ENCODE data around the gene RIPK1.
A peak's percentile ranks its signal among the peaks of the same experiment; 100 is the strongest.
"Not testable (repeated sequence)": the region's sequence is repeated elsewhere in the genome, so short reads cannot be mapped to it uniquely, and the experiment has no call there.

Gene RIPK1

DNA sequence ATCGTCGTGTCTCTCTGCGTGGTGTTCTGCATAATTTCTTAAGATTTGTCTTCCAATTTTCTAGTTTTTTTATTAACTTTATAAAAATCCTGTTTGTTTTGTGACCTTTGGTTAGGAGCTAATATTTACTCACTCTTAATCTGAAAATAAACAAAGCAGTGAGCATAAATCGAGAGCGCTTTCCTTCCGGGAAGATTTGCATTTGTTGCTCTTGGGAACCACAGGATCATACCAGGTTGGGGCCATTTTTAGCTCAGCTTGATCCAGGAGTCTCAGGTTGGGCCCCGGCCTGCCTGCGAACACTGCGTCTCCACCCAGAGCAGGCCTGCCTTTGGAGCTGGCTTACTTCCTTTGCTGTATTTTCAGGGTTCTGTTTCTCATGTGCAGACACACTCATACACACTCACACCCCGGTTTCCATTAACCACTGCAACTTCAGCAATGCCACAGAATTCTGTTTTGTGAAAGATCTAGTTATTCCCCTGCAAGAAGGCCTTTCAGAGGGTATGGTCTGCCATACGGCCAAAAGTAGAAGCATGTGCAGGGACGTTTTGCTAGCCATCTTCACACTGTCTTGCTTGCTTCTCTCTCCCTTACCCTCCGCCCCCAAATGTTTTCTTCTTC lies 67.5 kb downstream of the RIPK1 start:
- Histone ChIP-seq H3K4me3 (ENCODE audit: extremely low read depth, insufficient read depth, low read length, poor library complexity, severe bottlenecking) (no peak overlapping the region), H3K4me1 (ENCODE audit: control insufficient read depth, insufficient read depth, low read length, poor library complexity, severe bottlenecking) (peaks cover 18% of the 10 kb centered on the region), H3K27ac (ENCODE audit: low read depth, low read length, severe bottlenecking) (no peak overlapping the region), H3K9me3 (ENCODE audit: control insufficient read depth, low read length) (no peaks in the 10 kb centered on the region), H3K36me3 (ENCODE audit: control insufficient read depth, insufficient read depth, low read length) (peaks cover 64% of the 10 kb centered on the region)
- 95 to 96% methylated on average over 10 of the region's 13 CpGs for WGBS, 2 experiments (ENCODE audit: insufficient coverage in 2 of 2)

DNA sequence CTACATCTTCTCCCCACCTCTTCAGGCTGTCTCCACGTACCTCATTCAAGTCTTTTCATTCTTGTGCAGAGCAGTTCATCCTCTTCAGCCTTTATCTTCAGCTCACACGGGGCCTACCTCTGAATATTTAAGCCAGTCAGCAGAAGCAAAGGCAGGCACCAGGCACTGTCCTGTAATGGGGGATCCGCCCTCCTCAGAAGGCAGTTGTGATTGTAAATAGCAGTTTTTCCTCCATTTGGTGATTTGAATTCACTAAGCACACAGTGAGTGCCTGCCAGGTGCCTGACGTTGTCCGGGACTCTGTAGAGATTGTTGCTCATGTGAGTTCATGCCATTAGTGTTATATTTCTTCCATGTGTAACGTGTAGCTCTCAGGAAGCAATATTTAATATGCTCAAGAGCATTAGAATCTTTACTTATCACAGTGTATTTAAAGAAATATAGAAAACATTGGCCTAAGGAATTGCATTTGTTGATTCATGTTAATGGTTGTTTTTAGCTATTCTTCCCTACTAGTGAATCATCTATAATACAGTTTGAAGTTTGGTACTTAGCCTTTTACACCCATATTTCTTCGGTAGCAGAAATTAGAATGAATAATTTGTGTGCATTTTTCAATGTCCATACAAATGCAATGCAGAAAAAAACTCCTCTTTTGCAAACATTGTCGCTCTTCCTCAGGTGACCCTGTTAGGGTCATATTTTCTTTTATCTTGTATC lies 68.2 kb downstream of the RIPK1 start:
- Histone ChIP-seq H3K27ac (ENCODE audit: low read depth, low read length, severe bottlenecking) (no peak overlapping the region), H3K4me3 (ENCODE audit: extremely low read depth, insufficient read depth, low read length, poor library complexity, severe bottlenecking) (no peak overlapping the region), H3K9me3 (ENCODE audit: control insufficient read depth, low read length) (no peaks in the 10 kb centered on the region), H3K4me1 (ENCODE audit: control insufficient read depth, insufficient read depth, low read length, poor library complexity, severe bottlenecking) (peaks cover 18% of the 10 kb centered on the region), H3K36me3 (ENCODE audit: control insufficient read depth, insufficient read depth, low read length) (peaks cover 63% of the 10 kb centered on the region)
- 85 to 89% methylated on average over 2 to 6 of the region's 8 CpGs for WGBS, 2 experiments (ENCODE audit: insufficient coverage in 2 of 2)

DNA sequence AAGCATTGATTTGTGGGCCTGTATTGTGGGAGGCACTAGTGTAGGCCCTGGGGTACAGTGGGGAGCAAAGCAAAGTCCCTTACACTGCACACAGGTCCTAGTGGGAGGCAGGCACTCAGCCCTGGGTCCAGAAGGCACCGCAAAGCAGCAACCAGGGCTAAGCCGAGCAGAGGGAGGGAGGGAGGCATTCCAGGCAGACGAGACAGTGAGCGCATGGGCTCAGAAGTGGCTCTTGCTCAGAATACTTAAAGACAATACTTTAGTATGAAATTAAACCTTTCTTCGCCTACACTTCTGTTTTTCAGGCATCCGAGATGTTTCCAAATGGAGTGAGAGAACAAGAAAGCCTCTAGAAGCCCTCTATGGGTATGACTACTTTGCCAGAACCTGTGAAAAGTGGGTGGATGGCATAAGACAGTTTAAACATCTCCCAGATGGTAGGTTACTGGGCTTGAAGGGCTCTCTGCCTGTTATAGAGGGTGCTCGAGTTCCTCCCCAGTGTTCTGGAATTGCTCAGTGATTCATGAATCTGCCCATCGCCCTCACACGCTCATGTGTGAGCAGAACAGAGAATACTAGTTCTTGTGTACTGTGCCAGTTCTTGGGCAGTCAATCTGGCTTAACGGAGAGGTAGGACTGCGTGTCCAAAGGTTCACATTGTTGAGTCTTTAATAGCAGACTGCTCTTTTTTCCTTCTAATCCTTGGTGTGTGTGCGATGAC lies 68.9 kb downstream of the RIPK1 start:
- WGBS, 2 experiments (ENCODE audit: insufficient coverage in 2 of 2) = 89 to 95% methylated on average over 7 to 10 of the region's 12 CpGs
- Histone ChIP-seq H3K36me3 (ENCODE audit: control insufficient read depth, insufficient read depth, low read length) (peaks cover 62% of the 10 kb centered on the region), H3K9me3 (ENCODE audit: control insufficient read depth, low read length) (no peaks in the 10 kb centered on the region), H3K4me3 (ENCODE audit: extremely low read depth, insufficient read depth, low read length, poor library complexity, severe bottlenecking) (no peak overlapping the region), H3K27ac (ENCODE audit: low read depth, low read length, severe bottlenecking) (peak overlapping the region; percentile 51), H3K4me1 (ENCODE audit: control insufficient read depth, insufficient read depth, low read length, poor library complexity, severe bottlenecking) (peaks cover 18% of the 10 kb centered on the region)

DNA sequence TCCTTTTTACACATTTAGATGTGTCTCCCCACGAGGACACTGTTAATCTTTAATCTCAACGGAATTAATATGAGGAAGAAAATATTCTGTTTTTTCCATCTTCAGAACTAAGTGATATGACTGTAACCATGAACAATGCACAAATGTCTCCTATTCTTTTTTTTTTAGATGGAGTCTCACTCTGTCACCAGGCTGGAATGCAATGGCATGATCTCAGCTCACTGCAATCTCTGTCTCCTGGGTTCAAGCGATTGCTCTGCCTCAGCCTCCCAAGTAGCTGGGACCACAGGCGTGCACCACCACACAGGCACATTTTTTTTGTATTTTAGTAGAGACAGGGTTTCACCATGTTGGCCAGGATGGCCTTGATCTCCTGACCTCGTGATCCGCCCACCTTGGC lies 69.6 kb downstream of the RIPK1 start:
- Histone ChIP-seq H3K27ac (ENCODE audit: low read depth, low read length, severe bottlenecking) (peak overlapping the region; percentile 51), H3K36me3 (ENCODE audit: control insufficient read depth, insufficient read depth, low read length) (peaks cover 67% of the 10 kb centered on the region), H3K4me1 (ENCODE audit: control insufficient read depth, insufficient read depth, low read length, poor library complexity, severe bottlenecking) (peaks cover 18% of the 10 kb centered on the region)
- not testable (repeated sequence) for H3K4me3 ChIP-seq (ENCODE audit: extremely low read depth, insufficient read depth, low read length, poor library complexity, severe bottlenecking); H3K9me3 ChIP-seq (ENCODE audit: control insufficient read depth, low read length)
- WGBS, 2 experiments (ENCODE audit: insufficient coverage in 2 of 2) = 96 to 97% methylated on average over 3 to 4 of the region's 6 CpGs

DNA sequence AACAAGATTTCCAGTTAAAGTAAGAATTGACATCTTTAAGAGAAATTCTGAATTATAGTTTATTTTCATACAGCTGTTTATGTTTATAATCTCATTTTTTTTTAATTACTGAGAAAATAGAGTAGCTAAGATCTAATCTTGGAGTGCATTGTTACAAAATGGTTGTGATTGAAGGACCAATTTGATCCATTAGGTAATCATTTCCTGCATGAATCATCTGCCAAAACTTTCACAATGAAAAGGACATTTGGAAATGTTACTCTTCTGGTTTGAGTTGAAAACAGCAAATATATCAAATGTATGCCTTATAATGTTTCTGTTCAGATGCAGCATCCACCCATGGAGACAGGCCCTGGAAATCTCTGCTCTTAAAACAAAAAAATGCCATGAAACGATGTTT lies 70.0 kb downstream of the RIPK1 start:
- Histone ChIP-seq H3K27ac (ENCODE audit: low read depth, low read length, severe bottlenecking) (no peak overlapping the region), H3K36me3 (ENCODE audit: control insufficient read depth, insufficient read depth, low read length) (peaks cover 71% of the 10 kb centered on the region), H3K4me3 (ENCODE audit: extremely low read depth, insufficient read depth, low read length, poor library complexity, severe bottlenecking) (no peak overlapping the region), H3K9me3 (ENCODE audit: control insufficient read depth, low read length) (no peaks in the 10 kb centered on the region), H3K4me1 (ENCODE audit: control insufficient read depth, insufficient read depth, low read length, poor library complexity, severe bottlenecking) (peaks cover 18% of the 10 kb centered on the region)
- WGBS, 2 experiments (ENCODE audit: insufficient coverage in 2 of 2) = 100% methylated on average over 1 of the region's 1 CpG

DNA sequence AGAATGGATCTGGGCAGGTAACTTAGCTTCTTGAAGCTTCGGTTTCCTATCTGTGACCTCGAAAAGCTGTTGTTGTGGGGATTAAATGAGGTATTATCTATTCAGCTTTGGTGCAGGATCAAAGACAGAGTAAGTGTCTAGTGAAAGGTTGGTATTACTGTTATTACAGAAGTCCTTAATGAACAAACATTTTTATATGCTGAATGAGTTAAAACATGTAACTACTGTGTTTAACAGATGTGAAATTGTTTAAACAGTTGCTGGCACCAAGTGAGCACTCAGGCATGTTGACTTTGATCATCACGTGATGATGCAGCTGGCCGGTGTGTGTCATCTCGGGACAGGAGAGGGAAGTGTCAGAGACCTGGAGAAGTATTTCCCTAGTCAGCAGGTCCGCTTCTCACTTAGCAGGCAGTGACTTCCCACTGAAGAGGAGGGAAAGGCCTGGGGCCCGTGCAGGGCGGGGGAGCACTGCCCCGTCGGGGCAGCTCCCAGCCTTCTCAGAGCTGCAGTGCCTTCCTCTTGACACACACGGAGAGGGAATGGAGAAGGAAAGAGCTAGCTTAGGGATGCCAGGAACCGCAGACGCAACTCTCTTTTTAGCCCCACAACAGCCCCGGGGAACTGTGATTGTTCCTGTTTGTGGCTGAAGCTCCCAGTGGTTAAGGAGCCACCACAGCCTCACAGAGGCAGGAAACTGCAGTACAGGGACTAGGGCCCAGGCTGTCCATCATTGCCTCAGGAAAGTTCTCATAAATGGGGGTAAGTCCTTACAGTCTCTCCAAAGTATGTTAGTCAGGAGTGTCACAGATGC lies 71.0 kb downstream of the RIPK1 start:
- Histone ChIP-seq H3K36me3 (ENCODE audit: control insufficient read depth, insufficient read depth, low read length) (peaks cover 74% of the 10 kb centered on the region), H3K27ac (ENCODE audit: low read depth, low read length, severe bottlenecking) (no peak overlapping the region), H3K4me3 (ENCODE audit: extremely low read depth, insufficient read depth, low read length, poor library complexity, severe bottlenecking) (no peak overlapping the region), H3K9me3 (ENCODE audit: control insufficient read depth, low read length) (no peaks in the 10 kb centered on the region), H3K4me1 (ENCODE audit: control insufficient read depth, insufficient read depth, low read length, poor library complexity, severe bottlenecking) (peaks cover 18% of the 10 kb centered on the region)
- WGBS, 2 experiments (ENCODE audit: insufficient coverage in 2 of 2) = 86 to 97% methylated on average over 6 to 11 of the region's 14 CpGs

DNA sequence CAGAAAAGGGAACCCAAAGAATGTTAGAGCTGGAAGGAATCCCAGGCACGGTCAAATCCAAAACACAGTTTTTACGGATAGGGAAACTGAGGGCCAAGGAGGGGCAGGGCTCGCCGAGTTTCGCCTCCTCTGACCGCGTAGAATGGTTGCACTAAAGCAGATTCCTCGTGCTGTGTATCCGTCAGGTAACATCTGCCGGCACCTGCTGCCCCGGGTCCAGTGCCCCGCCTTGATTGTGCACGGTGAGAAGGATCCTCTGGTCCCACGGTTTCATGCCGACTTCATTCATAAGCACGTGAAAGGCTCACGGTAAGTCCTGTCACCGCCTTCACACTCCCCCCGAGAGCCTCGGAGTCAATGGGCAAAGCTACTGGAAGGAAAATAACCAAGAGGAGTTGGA lies 71.9 kb downstream of the RIPK1 start:
- 94 to 96% methylated on average over 20 of the region's 20 CpGs for WGBS, 2 experiments (ENCODE audit: insufficient coverage in 2 of 2)
- no peak overlapping the region for H3K27ac ChIP-seq (ENCODE audit: low read depth, low read length, severe bottlenecking)
- peaks cover 72% of the 10 kb centered on the region for H3K36me3 ChIP-seq (ENCODE audit: control insufficient read depth, insufficient read depth, low read length)

DNA sequence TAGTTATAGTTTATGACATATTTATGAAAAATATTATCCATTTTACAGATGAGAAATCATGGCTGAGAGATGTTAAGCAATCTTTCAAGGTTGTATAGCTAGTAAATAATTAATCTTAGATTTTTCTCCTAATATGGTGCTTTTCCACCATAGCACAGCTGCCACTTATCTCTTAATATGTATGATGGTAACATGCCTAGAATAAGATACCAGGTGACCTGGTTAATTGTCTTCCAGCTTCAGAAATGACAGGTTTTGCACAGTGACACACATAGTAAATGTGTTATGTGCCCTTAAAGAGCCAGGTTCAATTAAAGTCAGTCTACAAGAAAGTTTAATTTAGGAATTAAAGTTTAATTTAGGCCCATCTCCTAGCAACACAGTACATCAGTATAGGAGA lies 74.2 kb downstream of the RIPK1 start:
- Histone ChIP-seq H3K27ac (ENCODE audit: low read depth, low read length, severe bottlenecking) (no peak overlapping the region), H3K9me3 (ENCODE audit: control insufficient read depth, low read length) (no peaks in the 10 kb centered on the region), H3K4me3 (ENCODE audit: extremely low read depth, insufficient read depth, low read length, poor library complexity, severe bottlenecking) (no peak overlapping the region), H3K36me3 (ENCODE audit: control insufficient read depth, insufficient read depth, low read length) (peaks cover 67% of the 10 kb centered on the region), H3K4me1 (ENCODE audit: control insufficient read depth, insufficient read depth, low read length, poor library complexity, severe bottlenecking) (peaks cover 12% of the 10 kb centered on the region)

More for the DNA sequence above, 71.9 kb downstream of the RIPK1 start:
- peaks cover 18% of the 10 kb centered on the region for H3K4me1 ChIP-seq (ENCODE audit: control insufficient read depth, insufficient read depth, low read length, poor library complexity, severe bottlenecking)
- no peaks in the 10 kb centered on the region for H3K9me3 ChIP-seq (ENCODE audit: control insufficient read depth, low read length)
- H3K4me3 ChIP-seq (ENCODE audit: extremely low read depth, insufficient read depth, low read length, poor library complexity, severe bottlenecking) = no peak overlapping the region

DNA sequence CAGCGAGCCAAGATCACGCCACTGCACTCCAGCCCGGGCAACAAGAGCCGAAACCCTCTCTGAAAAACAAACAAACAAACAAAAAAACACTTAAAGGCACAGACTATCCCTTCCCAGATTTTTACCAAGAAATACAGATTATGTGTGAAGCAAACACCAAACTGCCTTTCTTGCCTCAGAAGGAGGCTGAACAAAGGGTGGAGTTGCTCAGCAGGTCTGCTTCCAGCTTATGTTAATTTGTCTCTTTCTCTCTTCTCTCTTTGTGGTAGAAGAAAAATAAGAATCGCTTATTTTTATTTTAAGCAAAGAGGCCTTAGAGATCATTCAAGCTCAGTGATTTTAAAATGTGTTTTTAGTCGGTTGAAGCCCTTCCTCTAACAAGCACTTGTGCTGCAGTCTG lies 74.9 kb downstream of the RIPK1 start:
- Histone ChIP-seq H3K36me3 (ENCODE audit: control insufficient read depth, insufficient read depth, low read length) (peaks cover 67% of the 10 kb centered on the region), H3K4me1 (ENCODE audit: control insufficient read depth, insufficient read depth, low read length, poor library complexity, severe bottlenecking) (peaks cover 12% of the 10 kb centered on the region), H3K27ac (ENCODE audit: low read depth, low read length, severe bottlenecking) (no peak overlapping the region), H3K9me3 (ENCODE audit: control insufficient read depth, low read length) (no peaks in the 10 kb centered on the region), H3K4me3 (ENCODE audit: extremely low read depth, insufficient read depth, low read length, poor library complexity, severe bottlenecking) (no peak overlapping the region)
- 86 to 90% methylated on average over 2 to 5 of the region's 6 CpGs for WGBS, 2 experiments (ENCODE audit: insufficient coverage in 2 of 2)

DNA sequence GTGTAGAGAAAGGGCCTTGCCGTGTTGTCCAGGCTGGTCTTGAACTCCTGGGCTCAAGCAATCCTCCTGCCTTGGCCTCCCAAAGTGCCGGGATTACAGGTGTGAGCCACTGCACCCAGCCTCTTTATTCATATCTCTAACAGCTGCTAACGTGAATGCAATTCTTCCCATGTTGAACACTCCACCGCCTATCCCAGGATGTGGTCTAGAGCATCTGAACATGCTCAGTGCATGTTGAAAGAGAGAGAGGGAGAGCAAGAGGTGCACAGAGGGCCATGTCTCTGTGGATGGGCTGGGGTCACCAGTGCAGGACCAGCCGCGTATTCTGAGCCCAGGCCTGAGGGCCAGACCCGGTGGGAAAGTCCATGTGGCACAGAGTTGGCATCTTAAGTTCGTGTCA lies 76.3 kb downstream of the RIPK1 start:
- WGBS, 2 experiments (ENCODE audit: insufficient coverage in 2 of 2) = 77 to 88% methylated on average over 5 to 6 of the region's 8 CpGs
- Histone ChIP-seq H3K36me3 (ENCODE audit: control insufficient read depth, insufficient read depth, low read length) (peaks cover 63% of the 10 kb centered on the region), H3K27ac (ENCODE audit: low read depth, low read length, severe bottlenecking) (no peak overlapping the region), H3K4me3 (ENCODE audit: extremely low read depth, insufficient read depth, low read length, poor library complexity, severe bottlenecking) (no peak overlapping the region), H3K4me1 (ENCODE audit: control insufficient read depth, insufficient read depth, low read length, poor library complexity, severe bottlenecking) (peaks cover 4% of the 10 kb centered on the region), H3K9me3 (ENCODE audit: control insufficient read depth, low read length) (no peaks in the 10 kb centered on the region)

All from mesodermal cell (in vitro differentiated cells).